Inflammatory macrophage (primary cell): Measurements from ENCODE around the gene ZSCAN5A.
"Not testable (repeated sequence)": the region's sequence is repeated elsewhere in the genome, so short reads cannot be mapped to it uniquely, and the experiment has no call there.

Experiments used
- DNase-seq, 2 donors: peaks; one replicate each; pipeline ENCODE4 v3.0.0-alpha.2; 2020 to 2022

ZSCAN5A gene

DNA sequence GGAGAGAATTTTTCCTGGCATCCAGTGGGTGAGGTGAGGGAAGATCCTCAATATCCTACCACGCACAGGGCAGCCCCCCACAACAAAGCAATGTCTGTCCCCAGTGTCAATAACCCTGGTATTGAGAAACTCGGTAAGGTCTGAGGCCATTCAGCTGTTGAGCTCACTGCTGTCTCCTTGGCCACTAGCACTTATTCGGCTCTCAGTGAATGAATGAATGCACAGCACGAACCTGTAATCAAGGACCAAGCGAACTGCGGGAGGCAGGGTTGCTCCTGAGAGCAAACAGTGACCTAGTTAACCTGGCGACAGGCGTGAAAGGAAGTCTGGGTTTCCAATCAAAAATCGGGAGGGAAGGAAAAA lies 640 bp downstream of the ZSCAN5A start:
- DNase-seq, result no peak

DNA sequence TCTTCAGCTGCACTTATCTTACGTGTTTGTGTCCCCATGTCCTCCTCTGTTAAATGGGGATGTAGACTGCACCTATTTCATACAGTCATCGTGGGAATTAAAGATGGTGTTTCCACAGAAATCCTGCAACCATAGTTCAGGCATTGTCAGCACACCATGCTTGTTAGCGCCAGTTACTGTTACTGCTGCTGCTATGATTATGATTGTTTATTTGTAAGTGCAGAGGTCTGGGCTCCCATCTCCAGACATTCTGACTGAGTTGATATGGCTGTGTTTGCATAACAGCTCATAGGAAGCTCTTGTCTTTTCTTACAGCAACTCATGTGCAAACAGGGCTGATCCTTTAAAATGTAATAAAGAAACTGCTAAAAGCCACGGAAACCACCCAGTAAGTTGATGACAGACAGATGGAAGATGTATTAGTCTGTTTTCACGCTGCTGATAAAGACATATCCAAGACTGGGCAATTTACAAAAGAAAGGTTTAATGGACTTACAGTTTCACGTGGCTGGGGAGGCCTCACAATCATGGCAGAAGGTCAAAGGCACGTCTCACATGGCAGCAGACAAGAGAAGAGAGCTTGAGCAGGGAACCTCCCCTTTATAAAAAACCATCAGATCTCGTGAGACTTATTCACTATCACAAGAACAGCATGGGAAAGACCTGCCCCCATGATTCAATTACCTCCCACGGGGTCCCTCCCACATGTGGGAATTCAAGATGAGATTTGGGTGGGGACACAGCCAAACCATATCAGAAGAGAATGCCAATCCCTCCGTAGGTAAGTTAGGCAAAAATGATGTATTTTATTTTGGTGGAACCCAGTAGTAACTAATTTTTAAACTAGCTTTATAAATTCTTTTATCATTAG lies 1.6 kb downstream of the ZSCAN5A start:
- DNase-seq, result peak in 1 of 2 donors; percentile 37

DNA sequence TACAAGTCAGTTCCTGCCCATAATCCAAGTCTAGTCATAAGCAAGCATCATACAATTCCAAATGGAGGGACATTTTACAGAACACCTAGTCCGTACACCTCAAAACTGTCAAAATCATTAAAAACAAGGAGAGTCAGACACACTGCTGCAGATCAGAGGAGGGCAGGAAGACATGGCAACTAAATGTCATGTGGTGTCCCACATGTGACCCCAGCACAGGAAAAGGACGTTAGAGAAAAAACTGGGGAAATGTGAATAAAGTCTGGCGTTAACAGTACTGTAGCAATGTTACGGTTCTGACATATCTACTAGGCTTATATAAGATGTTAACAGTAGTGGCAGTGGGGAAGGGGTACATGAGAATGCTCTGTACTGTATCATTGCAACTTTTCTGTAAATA lies 2.3 kb downstream of the ZSCAN5A start:
- DNase-seq, result peak; percentile 30 to 38

DNA sequence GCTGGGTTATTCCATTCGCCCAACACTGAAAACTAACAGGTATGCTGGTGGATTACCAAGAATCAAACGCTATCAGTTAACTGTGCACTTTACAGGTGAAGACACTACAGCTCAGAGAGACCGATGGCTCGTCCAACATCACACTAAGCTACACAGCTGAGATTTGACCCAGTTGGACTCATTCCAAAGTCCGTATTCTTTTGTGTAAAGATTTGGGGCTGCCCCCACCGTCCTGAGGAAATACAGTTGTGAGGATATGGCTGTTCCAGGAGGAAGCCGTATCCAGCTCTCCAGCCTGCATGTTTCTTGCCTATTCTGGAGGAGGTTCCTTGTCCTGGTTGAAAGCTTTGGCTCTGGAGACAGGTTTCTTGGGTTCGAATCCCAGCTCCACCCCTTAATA lies 4.2 kb downstream of the ZSCAN5A start:
- DNase-seq, result no peak

DNA sequence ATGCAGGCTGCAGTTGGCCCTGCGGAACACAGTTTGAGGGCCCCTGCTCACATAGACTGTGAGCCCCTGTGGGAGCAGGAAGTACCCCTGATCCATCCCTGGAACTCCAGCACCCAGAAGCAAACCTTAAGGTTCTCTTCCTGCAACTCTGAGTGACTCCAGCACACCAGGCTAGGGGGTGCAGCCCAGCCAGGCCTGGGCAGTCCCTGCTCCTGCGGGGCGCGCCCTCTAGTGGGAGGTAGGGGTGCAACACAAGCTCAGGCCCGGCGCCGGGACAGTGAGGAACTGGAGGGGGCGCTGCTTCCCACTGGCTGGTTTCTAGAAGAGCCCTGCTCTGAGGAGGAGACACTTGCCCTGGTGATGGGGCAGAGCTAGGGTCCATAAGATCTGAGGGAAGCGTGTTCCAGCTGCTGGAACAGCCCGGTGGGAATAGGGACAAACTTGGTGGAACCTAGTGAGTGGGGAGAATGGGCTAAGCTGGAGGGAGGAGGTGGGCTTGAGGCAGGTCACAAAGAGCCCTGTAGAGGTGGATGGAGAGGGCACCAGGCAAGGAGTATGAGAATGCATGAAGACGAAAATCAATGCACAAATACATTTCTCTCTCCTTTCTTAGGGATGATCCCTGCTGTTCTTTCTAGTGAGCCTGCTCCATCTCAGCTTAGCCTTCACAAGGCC lies 5.0 kb downstream of the ZSCAN5A start:
- peak; percentile 51 to 65 for DNase-seq

DNA sequence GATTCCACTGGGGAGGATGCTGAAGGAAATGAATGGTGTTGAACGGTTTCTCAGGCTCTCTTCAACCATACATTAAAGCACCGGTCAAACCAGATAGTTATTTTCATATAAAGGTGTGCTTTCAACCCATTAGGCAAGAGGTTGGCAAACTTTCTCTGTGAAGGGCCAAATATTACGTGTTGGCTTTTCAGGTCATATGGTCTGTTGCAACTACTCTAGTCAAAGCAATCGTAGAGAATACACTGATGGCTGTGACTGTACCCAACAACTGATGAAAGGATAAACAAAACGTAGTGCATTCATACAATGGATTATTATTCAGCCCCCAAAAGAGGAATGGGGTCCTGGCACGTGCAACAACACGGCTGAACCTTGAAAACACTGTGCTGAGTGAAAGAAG lies 5.8 kb downstream of the ZSCAN5A start:
- DNase-seq, result no peak

DNA sequence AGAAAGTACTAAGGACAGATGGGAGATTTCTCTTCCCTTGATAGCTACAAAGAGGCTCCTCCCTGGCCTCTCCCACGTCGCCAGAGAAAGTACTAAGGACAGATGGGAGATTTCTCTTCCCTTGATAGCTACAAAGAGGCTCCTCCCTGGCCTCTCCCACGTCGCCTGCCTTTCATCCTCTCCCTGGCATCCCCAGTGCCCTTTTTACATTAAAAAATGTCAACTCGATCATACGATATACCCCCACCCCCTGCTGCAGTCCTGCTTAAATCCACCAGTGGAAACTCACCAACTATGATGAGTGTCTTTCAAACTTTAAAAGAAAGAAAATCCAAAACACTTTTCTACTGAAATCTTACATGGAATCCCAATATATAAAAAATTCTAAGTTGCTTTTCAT lies 7.6 kb downstream of the ZSCAN5A start:
- DNase-seq, result not testable (repeated sequence)

DNA sequence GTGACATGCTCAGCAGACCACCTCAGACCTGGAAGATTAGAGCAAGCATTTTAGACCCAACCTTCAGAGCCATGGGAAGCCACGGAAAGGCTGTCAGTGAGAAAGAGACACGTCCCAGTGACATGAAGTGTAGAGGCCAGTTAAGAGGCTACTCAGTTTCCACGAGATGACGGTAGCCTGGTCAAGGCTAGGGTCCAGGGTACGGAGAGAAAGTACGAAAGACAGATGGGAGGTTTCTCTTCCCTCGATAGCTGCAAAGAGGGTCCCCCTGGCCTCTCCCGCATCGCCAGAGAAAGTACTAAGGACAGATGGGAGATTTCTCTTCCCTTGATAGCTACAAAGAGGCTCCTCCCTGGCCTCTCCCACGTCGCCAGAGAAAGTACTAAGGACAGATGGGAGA lies 8.6 kb downstream of the ZSCAN5A start:
- DNase-seq, result no peak

DNA sequence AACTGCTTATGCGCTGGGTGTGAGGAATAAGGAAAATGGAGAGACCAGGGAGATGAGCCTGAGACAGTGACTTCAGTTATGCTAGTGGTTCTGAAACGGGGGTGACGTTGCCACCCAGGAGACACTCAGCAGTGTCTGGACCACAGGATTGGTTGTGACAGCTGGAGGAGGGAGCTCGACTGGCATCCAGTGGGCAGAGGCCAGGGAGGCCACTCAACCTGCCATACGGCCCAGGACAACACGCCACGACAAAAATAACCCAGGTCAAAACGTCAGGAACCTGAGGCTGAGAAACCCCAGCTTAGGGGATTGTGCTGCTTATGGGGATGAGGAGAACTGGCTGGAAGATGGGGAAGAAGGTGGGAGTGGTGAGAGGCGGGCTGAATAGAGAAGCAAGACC lies 10.4 kb downstream of the ZSCAN5A start:
- DNase-seq, result no peak

DNA sequence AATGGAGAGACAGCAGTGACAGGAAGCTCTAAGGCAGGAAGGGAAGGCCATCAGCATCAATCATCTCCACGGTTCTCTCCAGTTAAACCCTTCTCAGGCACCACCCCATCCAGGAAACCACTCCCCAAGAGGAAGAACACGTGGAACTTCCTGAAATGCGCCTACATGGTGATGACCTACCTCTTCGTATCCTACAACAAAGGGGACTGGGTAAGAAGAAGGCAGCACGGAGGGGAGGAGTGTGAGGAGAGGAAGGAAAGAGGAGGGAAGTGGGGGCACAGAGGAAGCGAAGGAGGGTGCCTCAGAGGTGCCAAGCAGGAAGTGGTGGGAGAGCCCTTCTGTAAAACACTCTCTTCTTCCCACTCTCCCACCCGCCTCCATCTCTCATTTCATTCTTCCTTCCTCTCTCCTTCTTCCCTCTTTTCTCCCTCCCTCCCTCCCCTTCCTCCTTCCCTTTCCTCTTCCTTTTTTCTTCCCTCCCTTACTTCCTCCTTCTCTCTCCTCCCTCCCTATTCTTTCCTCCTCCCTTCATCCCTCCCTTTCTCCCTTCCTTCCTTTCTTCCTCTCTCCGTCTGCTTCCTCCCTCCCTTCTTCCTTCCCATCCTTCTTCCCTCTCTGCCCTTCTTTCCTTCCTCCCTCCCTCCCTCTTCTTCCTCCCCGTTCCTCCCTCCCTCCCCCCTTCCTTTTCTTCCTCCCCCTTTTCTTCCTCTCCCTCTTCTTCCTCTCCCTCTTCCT lies 12.6 kb downstream of the ZSCAN5A start:
- peak; percentile 42 to 50 for DNase-seq

DNA sequence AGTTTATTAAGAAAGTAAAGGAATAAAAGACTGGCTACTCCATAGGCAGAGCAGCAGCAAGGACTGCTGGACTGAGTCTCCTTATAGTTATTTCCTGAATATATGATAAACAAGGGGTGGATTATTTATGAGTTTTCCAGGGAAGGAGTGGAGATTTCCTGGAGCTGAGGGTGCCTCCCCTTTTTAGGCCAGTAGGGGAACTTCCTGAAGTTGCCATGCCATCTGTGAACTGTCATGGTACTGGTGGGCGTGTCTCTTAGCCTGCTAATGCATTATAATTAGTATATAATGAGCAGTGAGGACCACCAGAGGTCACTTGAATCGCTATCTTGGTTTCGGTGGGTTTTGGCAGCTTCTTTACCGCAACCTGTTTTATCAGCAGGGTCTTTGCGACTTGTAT lies 13.5 kb downstream of the ZSCAN5A start:
- DNase-seq, result no peak

DNA sequence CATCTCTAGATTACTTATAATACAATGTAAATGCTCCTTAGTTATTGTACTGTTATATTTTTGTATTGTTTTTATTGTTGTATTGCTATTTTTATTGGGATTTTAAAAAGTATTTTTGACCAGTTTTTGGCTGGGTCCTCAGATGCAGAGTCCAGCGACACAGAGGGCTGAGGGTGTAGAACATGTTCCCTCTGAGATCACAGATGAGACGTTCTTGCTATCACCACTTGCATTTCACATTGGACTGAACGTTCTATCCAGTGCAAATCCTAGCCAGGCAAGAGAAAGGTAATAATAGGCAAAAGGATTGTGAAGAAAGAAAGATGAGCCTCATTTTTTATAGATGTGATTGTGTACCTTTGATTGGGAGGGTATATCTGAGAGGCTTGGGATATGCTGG lies 15.0 kb downstream of the ZSCAN5A start:
- no peak for DNase-seq

DNA sequence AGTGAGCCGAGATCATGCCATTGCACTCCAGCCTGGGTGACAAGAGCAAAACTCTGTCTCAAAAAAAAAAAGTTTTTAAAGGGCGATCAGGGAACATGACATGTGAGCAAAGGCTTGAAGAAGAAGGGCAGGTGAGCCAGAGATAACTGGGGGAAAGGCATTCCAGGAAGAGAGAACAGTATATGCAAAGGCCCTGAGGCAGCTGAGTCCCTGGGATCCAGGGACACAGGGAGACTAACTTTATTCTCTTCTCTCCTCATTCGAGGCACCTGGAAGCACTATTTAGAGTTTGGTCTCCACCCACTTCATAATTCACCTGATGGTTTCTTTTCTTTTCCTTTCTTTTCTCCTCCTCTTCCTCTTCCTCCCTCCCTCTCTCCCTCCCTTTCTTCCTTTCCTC lies 17.6 kb downstream of the ZSCAN5A start:
- no peak for DNase-seq

DNA sequence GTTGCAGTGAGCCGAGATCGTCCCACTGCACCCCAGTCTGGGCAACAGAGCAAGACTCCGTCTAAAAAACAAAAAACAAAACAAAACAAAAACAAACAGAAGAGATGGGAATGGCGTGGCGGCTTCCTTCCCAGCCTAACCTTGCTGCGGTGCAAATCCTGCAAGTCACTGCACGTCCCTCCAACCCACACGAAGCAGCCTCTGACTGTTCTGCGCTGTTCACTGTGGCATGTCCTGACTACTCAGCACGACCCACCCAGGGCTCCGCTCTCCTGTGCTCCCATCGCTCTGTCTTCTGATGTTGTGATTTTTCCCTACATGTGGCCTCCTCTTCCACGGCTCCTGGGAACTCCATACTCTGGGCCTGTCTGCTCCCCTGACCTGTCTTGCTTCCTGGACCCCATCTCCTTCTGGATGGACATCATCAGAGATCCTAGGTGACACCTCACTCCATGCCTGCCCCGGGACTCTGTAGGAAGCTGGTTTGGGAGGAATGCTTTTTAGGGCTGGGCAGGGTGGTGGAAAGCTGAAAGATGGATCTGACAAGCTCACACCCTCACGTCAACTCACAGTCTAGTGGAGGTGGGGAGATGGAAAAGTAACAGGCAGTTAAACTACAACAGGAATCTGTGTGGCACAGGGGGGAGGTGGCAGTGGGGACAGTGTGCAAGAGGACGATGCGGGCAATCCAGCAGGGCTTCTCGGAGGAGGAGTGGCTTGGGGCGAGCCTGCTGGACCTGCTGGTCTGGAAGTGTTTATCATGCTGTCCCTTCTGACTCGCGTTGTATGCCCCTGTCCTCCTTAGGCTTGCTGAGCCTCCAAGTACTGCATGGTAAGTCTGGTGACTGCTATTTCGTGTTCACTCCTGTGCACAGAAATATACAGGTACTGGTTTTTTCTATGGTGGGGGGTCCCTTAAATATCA lies 18.8 kb downstream of the ZSCAN5A start:
- no peak for DNase-seq

DNA sequence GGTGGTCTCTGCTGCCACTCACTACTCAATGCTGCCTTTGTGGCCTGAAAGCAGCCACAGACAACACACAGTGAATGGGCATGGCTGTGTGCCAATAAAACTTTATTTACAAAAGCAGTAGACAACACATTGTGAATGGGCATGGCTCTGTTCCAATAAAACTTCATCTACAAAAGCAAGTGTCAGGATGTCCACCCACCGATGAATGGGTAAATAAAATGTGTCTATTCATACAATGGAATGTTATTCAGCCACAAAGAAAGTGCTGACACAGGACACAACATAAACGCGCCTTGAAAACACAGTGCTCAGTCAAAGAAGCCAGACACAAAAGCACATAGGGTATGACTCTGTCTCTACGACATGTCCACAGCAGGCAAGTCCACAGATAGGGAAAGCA lies 20.1 kb downstream of the ZSCAN5A start:
- no peak for DNase-seq

DNA sequence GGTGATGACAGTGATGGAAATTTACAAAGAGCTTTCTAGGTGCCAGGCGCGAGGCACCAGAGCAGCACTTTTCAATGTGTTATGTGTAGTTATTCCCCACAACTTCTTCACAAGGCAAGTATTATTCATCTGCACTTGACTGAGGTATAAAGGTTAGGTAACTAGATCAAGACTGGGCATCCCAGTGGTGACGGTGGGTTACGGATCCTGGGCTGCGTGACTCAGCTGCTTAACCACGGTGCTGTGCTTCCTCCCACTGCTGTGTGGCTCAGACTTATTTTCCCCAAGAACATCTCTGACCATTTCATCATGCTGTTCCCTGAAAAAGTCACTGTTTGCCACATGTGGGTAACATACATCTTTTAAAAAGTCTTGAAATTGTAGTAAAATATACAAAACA lies 22.8 kb downstream of the ZSCAN5A start:
- DNase-seq, result peak in 1 of 2 donors; percentile 27

DNA sequence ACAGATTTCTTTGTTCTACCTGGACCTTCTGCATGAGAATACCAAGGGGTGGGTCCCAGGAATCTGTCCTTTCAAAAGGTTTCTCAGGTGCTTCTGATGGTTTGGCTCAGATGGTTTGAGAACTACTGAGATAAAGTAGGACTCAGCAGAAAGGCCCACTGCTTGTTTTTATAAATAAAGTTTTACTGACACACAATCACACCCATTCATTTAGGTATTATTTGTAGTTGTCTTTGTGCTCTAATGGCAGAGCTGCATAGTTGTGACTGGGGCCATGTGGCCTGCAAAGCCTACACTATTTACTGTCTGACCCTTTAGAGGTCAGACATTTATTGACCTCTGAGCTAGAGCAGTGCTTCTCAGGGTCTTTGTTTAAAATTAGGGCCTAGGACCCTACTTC lies 24.5 kb downstream of the ZSCAN5A start:
- DNase-seq, result no peak

DNA sequence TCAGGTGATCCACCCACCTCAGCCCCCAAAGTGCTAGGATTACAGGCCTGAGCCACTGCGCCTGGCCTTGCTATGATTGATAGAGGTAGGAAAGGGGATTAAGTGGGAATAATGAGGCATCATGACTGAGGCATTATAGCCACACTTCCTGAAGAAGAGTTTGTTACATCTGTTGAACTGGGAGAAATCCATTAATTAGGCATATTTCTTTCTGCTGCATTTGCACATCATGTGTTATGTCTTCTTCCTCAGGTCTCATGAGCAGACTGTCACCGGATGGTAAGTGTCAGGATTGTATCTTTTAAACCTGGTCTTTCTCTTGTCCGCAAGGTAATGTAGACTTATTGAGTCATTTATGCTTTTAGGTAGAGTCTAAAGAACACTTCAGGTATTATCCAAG lies 29.9 kb downstream of the ZSCAN5A start:
- DNase-seq, result no peak

DNA sequence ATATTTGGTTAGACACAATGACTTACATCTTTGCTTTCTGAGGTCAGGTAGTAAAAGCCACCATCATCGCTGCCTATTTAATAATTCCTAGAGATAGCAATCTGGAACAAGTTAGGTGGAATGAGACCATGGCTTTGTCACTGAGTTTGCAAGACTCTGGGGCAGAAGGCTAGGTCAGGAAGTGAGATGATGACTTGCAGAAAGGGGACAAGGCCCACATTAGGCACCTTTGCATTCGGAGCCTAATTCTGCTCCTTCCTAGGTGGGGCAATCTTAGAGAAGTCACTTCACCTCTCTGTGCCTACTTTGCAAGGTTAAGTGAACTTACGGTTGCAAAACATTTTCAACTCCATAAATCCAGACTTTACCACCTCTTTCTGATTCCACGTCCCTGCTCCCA lies 31.8 kb downstream of the ZSCAN5A start:
- no peak for DNase-seq

DNA sequence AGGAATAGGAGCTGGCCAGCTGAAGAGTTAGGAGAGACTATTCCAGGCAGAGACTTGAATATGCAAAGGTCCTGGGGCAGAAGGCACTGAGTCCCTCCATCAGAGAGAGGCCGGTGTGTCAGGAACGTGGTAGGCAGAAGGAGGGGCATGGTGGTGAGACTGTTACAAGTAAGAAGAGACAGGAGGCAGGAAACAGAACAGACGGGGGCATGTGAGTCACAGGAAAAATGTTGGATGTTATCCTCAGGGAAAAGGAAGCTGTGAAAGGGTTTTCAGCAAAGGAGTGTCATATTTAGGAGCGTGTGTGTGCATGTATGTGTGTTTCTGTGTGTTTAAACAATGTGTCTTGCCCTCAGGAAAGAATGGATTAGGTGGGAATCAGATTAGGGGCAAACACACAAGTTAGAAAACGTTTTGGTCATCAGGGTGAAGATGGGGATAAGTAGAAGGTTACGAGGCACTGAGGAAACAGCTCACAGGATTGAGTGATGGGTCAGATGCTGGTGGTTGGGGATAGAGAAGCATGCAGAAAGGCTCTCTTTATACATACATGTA lies 41.0 kb downstream of the ZSCAN5A start:
- DNase-seq, result no peak

DNA sequence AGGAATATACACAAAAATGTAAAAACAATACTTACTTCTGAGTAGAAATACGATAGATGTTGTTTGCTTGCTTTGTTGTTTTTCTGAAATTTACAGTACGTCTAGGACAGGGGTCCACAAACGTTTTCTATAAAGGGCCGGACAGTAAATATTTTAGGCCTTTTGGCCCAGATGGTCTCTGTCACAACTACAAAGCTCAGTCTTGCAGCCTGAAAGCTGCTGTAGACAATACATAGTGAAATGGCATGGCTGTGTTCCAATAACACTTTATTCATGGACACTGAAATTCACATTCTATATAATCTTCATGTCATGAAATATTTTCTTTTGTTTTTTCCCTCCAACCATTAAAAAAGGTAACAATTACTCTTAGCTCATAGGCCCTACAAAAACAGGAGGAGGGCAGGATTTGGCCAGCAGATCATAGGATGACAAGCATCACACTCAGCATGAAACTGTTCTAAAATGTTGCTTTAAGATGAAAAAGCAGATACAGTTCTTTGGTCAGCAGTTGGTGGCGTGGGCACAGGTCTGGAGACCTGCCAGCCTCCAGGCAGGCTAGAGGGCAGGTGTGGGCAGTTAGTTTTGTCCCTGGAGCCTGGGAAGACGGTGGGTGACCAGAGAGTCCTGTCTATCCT lies 42.4 kb downstream of the ZSCAN5A start, which contains the start of gene EDDM13:
Gene EDDM13 (plus strand): TSS at position 588 of the 638 bp plus-strand sequence. CDS start 87 bp downstream, outside the sequence.
- no peak for DNase-seq
